ENCODE measurements around the gene CREB3L4. TPM values are rescaled to one million over a fixed set of nuclear protein-coding genes. Genes with fewer than 3 reads are reported as not detected.

CREB3L4 gene
- total and polyA plus RNA-seq, 2 of the 13 experiments (the other 11 are each of a cell fraction or from before 2014, with no cell fraction given) = 9.9 to 18.7 TPM

GRCh38 chr1:153941826-153942725 lies 25.6 kb upstream of the CREB3L4 start (continued):
- TF ChIP-seq KDM3A (CRISPR knock-in tag; IDR thresholded peaks at IDR 0.05; ENCODE audit: low read depth) = no peak

- FAIRE-seq = no peak
- no TSS peak for BruUV-seq (replicated peaks)
- intact Hi-C loops (cut with micrococcal nuclease; ENCODE audit: unreplicated experiment) = no loop called here
- no peak for ATAC-seq
- H4K20me1 ChIP-seq (ENCODE audit: insufficient read depth, low read length) = no peaks in the 10 kb centered on the region
- DNase-seq (ENCODE audit: low spot score) = no peak
- H3K4me3 ChIP-seq (replicated peaks in 1 of 3; ENCODE audit: insufficient read depth in 1 of 3, low read depth in 2 of 3, low read length in 3 of 3) = no peak overlapping the region
- H3K4me2 ChIP-seq (ENCODE audit: low read depth, low read length) = no peak overlapping the region
- ChIA-PET POLR2A (interaction anchor here (2.4 to 5.3 kb wide), 3 partner anchors 19 to 24 kb away, joined by 20 to 43 read pairs (median 41); partner anchors contain the start of genes CREB3L4, GATAD2B and SLC39A1), CTCF (ENCODE audit: low intra/inter-chr PET ratio, low total read pairs) (no interaction called here)
- peaks cover 11% of the 10 kb centered on the region for H3K79me2 ChIP-seq (ENCODE audit: insufficient read depth, low read length)
- no peaks in the 10 kb centered on the region for H3K9me3 ChIP-seq (ENCODE audit: low read length)
- 85% methylated on average over 6 of the region's 11 CpGs for WGBS (ENCODE audit: low lambda C conversion rate)
- no peak overlapping the region for H3K9ac ChIP-seq (ENCODE audit: insufficient read depth, low read depth, low read length)
- peak overlapping the region; percentile 19 for H3K27ac ChIP-seq (ENCODE audit: extremely low read length, insufficient read depth, low read length)
- H3K36me3 ChIP-seq (replicated peaks in 1 of 2; ENCODE audit: control insufficient read depth in 1 of 2, insufficient read depth in 2 of 2, low read length in 2 of 2) = peaks cover 7 to 36% of the 10 kb centered on the region in 2 experiments; a peak in 4 of 5 replicates
- no peak overlapping the region for H2AFZ ChIP-seq (ENCODE audit: low read length)
- no peaks in the 10 kb centered on the region for H3K27me3 ChIP-seq (ENCODE audit: control insufficient read depth in 1 of 2, insufficient read depth in 2 of 2, low read length in 2 of 2)
- in situ Hi-C loops (cut with HindIII; ENCODE audit: extremely low pct_ligation_motif_present, low pct_unique_long_range_greater_than_20kb) = loop anchor here (10.0 kb wide), 1 partner anchor 118 kb away; no protein-coding TSS in a partner anchor
- peaks cover 40% of the 10 kb centered on the region for H3K4me1 ChIP-seq (ENCODE audit: insufficient read depth, low read length)
- TF ChIP-seq PAF1 (CRISPR knock-in tag; IDR thresholded peaks at IDR 0.05) (no peak), TEF (CRISPR knock-in tag; IDR thresholded peaks at IDR 0.05) (no peak), CCDC6 (CRISPR knock-in tag; IDR thresholded peaks at IDR 0.05) (no peak), ZSCAN30 (CRISPR knock-in tag; IDR thresholded peaks at IDR 0.05) (no peak), TBX2 (CRISPR knock-in tag; IDR thresholded peaks at IDR 0.05; ENCODE audit: borderline replicate concordance) (no peak), ZNF687 (CRISPR knock-in tag; IDR thresholded peaks at IDR 0.05) (peak; percentile 32; the same call in 1 of the 2 replicates), RORA (CRISPR knock-in tag; IDR thresholded peaks at IDR 0.05) (no peak), EED (CRISPR knock-in tag; IDR thresholded peaks at IDR 0.05) (no peak), RBAK (CRISPR knock-in tag; IDR thresholded peaks at IDR 0.05) (no peak), ATF6 (CRISPR knock-in tag; conservative IDR thresholded peaks at IDR 0.05) (no peak), RBM39 (IDR thresholded peaks at IDR 0.05; ENCODE audit: low read depth, low read length, poor library complexity, severe bottlenecking) (no peak), ESRRA (CRISPR knock-in tag; IDR thresholded peaks at IDR 0.05; ENCODE audit: low read depth) (0 out of 2 replicates have a peak, but pooled peaks have one; percentile 32)
Measured at GRCh38 chr1:153942766-153943549, 24.7 kb upstream of the CREB3L4 start.

All from HepG2 (cell line).